ENCODE measurements around the gene DNAH14.
"Not testable (repeated sequence)": the region's sequence is repeated elsewhere in the genome, so short reads cannot be mapped to it uniquely, and the experiment has no call there.

DNA sequence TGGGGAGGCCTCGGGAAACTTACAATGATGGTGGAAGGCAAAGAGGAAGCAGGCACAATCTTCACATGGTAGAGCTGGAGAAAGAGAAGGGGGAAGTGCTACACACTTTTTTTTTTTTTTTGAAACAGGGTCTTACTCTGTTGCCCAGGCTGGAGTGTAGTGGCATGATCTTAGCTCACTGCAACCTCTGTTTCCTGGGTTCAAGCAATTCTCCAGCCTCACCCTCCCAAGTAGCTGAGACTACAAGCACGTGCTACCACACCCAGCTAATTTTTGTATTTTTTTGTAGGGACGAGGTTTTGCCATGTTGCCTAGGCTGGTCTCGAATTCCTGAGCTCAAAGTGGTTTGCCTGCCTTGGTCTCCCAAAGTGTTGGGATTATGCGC, 48.2 kb upstream of the DNAH14 start:
- TF ChIP-seq, protein P1, sequence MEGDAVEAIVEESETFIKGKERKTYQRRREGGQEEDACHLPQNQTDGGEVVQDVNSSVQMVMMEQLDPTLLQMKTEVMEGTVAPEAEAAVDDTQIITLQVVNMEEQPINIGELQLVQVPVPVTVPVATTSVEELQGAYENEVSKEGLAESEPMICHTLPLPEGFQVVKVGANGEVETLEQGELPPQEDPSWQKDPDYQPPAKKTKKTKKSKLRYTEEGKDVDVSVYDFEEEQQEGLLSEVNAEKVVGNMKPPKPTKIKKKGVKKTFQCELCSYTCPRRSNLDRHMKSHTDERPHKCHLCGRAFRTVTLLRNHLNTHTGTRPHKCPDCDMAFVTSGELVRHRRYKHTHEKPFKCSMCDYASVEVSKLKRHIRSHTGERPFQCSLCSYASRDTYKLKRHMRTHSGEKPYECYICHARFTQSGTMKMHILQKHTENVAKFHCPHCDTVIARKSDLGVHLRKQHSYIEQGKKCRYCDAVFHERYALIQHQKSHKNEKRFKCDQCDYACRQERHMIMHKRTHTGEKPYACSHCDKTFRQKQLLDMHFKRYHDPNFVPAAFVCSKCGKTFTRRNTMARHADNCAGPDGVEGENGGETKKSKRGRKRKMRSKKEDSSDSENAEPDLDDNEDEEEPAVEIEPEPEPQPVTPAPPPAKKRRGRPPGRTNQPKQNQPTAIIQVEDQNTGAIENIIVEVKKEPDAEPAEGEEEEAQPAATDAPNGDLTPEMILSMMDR (IDR thresholded peaks at IDR 0.05) = not testable (repeated sequence)
- TF ChIP-seq POLR2A (IDR thresholded peaks at IDR 0.05) = not testable (repeated sequence)

Data from body of pancreas (tissue), 4 donors.